Stimulated activated CD8-positive, alpha-beta memory T cell treated with anti-CD3 and anti-CD28 coated beads, Interleukin-15, amount 100 ng/mL, for 4 hours (primary cell): Measurements from ENCODE around the gene YES1.
"Not testable (repeated sequence)": the region's sequence is repeated elsewhere in the genome, so short reads cannot be mapped to it uniquely, and the experiment has no call there.

Source experiments
- DNase-seq, 2 donors: peaks; one replicate each; pipeline ENCODE4 v3.0.0-alpha.2; 2020; ENCODE audit warnings: low read depth in 2 of 2

The YES1 gene

DNA sequence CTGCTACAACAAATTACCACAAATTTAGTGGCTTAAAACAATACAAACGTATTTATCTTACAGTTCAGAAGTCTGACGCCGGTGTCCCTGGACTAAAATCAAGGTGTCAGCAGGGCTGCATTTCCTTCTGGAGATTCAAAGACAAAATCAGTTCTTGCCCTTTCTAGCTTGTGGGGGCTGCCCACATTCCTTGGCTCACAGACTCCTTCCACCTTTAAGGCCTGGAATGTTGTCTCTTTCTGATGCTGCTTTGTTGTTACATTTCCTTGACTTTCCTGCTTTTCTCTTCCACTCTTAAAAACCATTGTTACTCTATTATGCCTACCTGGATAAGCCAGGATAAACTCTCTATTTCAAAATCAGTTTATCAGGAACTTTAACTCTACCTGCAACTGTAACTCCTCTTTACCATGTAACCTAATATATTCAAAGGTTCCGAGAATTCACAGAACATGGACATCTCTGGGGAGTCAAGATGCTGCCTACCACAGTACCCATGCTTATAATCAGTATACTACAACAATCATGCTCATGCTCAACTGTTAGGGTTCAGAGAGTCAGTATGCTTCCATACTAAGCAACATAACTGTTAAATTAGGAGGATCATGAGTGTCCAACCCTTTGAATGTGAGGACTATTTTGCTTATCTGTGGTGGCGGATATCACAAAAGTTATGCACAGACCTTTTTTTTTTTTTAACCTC is 27.4 kb downstream of the YES1 start:
- no peak for DNase-seq

DNA sequence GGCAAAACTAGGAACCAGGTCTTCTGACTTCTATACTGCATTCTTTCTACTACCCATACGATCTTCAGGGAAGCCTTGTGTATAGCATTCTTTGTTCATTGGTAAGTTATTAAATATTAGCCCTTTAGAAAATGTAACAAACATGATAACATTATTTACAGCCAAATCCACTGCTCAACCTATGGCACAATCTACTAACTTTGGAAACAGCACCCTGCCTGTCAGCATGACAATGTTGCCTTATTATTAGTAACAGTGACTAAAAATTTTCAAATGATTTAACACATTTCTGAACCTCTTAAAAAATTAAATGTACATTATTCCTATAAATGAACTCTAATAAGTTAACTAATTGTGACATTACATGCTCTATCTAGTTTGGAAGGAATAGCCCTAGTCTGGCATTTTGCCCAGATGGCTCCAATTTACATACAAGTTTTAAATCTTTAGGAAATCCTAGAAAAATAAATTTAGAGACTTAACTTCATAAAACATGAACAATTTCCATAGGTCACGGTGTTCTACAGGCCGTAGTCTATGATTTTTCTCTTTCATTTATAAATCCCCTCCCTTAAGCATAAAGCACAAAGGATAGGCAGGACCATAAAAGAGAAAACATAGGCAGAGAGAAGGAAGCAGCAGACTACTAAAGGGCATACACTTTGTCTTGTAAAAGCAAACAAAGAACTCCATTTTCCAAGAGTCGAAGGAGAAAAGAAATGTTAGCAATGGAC is 33.7 kb downstream of the YES1 start:
- no peak for DNase-seq

DNA sequence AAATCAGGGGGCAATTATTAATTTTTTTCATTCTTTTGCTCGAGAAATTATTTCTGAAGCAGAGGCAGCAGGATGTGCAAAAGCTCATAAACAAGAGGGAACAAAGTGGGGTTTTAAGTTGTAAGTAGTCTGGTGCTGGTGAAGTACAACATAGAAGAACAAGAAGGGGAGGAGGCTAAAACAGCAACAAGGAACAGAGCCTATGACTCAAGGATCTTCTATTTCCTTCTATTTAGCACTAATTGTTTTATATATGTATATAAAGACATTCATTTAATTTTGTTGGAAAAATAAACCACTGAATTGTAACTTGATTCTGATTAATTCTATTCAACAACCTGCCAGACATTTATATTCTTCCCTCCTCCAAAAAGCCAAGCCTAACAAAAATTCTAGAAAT is 35.0 kb downstream of the YES1 start:
- DNase-seq: no peak

- not testable (repeated sequence) for DNase-seq
These were observed 36.0 kb downstream of the YES1 start for GRCh38 chr18:776044-776443.

GRCh38 chr18:774811-775210 is 37.2 kb downstream of the YES1 start:
- DNase-seq: no peak

DNA sequence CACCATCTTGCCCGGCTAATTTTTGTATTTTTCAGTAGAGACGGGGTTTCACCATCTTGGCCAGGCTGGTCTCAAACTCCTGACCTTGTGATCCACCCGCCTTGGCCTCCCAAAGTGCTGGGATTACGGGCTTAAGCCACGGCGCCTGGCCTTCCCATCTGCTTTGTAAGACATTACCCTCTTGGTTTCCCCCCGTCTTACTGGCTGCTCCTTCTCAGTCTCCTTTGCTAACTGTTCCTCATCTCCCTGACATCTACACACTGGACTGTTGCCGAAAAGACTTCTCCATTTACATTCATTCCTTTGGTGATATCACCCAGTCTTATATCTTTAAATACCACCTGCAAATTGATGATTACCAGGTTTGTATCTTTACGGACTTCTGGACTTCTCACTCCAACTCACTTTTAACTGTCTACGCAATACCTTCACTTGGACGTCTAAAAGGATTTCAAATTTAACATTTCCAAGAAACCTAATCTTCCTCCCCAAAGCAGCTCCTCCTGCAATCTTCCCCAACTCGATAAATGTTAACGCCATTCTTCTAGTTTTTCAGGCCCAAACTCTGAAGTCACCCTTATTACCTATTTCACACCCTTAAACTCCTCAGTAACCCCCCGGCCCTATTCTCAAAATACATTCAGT is 37.9 kb downstream of the YES1 start:
- DNase-seq: no peak

DNA sequence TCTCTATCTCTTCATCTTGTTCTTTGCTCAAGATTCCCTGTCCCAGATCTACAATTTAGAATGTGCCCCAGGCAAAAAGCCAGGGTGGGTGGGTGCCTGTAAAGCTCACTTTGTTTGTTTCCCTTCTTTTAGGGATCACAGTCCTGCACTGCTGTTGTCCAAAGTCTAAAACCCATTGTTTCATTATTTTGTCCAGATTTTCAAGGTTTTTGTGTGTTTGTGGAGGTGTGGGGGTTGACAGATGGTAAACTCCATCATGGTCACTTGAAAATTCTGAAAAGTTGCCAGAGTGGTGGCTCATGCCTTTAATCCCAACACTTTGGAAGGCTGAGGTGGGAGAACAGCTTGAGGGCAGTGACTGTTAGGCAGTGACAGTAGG is 41.5 kb downstream of the YES1 start:
- no peak for DNase-seq

DNA sequence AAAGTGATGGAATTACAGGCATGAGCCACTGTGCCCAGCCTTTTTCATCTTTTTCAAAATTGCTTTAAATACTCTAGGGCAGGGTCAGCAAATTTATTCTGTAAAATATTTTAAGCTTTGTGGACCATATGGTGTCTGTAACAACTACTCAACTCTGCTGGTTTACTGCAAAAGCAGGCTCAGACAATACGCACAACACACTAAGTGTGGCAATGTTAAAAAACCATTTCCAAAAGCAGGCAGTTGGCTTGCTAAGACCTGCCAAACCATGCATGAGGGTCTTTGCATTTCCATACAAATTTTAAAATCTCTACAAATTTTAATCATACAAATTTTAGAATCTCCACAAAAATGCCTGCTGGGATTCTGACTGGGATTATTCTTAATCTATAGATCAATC is 44.1 kb downstream of the YES1 start:
- DNase-seq: no peak

DNA sequence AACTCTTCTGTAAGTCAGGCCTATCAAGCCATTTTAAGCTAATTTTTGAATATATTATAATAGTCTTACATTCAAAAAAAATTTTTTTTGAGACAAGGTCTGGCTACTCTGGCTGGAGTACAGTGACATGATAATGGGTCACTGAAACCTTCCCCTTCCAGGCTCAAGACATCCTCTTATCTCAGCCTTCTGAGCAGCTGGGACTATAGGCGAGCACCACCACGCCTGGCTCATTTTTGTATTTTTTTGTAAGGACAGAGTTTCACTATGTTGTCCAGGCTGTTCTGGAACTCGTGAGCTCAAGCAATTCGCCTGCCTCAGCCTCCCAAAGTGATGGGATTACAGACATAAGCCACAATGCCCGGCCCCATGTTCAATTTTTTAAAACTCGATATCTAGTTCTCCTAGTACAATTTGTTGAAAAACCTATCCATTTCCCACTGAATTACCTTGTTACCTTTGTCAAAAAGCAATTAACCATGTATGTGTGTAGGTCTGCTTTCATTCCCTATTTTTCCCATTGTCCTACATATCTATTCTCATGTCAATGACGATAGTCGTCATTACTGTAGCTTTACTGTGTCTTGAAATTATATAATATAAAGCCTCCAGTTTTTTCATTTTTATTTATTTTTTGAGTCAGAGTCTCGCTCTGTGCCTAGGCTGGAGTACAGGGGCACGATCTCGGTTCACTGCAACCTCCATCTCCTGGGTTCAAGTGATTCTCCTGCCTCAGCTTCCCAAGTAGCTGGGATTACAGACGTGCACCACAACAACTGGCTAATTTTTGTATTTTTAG is 44.8 kb downstream of the YES1 start:
- DNase-seq: no peak

- DNase-seq: no peak
These were observed 45.5 kb downstream of the YES1 start for GRCh38 chr18:766550-766860.

DNA sequence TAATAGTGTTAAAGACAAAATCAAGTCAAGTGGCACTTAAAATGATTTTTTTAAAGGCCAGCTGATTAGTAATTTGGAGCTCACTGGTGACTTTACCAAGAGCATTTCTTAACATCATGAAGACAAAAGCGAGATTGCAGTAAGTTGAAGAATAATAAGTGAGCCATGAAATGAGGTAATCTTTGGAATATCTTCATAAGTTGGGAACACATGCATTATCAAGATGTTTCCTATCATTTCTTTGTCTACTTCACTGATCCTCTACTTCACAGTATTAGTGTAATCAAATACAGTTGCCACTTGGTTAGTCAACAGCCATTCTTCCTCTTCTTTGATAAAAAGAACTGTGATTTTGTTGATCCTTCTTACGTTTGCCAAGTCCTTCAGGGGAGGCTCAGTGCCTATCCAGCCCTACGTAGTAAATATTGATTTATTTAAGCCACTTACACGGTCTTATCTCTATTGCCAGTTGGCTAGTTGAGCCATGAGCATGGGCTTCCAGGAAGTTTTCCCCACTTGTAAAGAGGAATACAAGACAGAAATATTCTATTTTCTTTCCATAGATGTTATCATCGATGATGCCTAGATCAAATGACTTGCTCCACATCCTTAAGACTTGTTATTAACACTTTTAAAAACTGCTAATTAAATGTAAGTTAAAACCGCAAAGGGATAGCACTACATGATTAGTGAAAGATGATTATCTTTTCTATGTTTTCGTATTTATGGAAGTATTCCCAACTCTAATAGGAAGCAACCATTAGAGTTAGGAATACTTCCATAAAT is 46.1 kb downstream of the YES1 start:
- DNase-seq: no peak

DNA sequence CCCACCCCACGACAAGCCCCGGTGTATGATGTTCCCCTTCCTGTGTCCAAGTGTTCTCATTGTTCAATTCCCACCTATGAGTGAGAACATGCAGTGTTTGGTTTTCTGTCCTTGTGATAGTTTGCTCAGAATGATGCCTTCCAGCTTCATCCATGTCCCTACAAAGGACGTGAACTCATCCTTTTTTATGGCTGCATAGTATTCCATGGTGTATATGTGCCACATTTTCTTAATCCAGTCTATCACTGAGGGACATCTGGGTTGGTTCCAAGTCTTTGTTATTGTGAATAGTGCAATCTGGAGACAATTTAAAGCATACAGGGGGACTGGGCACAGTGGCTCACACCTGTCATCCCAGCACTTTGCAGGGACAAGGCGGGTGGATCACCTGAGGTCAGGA is 52.2 kb downstream of the YES1 start:
- not testable (repeated sequence) for DNase-seq

DNA sequence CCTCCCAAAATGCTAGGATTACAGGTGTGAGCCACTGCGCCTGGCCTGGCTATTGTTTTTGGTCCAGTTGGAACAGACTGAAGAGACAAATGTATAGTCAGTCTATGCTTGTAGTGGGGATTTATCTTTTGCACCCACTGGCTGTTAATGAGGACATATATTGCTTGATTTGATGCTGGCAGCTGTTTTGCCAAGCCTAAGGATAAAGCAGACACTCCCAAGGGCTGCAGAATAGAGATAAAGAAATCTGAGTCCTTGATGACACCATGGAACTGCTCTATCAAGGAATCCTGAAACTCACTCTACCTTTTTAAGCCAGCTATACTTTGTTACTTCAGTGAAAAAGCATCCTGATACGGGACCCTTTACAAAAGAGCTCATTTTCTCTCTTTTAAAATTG is 56.5 kb downstream of the YES1 start:
- no peak for DNase-seq

DNA sequence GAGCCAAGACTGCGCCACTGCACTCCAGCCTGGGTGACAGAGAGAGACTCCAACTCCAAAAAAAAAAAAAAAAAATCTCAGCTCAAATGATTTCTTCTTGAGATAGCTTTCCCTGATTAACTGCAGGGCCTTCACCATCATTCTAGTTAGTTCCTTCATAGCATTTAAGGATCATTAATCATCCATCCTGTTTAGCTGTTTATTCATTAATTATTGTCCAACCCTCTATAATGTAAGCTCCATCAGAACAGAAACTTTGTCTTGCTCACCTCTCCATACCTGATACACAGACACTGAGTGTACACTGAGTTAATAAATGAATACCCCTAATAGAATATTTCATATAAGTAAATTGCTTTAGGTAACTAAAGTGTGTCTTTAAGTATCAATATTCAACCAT is 57.4 kb downstream of the YES1 start:
- no peak for DNase-seq

GRCh38 chr18:750456-750855 is 61.6 kb downstream of the YES1 start:
- DNase-seq: no peak

GRCh38 chr18:744832-745597 is 67.0 kb downstream of the YES1 start:
- DNase-seq: no peak

DNA sequence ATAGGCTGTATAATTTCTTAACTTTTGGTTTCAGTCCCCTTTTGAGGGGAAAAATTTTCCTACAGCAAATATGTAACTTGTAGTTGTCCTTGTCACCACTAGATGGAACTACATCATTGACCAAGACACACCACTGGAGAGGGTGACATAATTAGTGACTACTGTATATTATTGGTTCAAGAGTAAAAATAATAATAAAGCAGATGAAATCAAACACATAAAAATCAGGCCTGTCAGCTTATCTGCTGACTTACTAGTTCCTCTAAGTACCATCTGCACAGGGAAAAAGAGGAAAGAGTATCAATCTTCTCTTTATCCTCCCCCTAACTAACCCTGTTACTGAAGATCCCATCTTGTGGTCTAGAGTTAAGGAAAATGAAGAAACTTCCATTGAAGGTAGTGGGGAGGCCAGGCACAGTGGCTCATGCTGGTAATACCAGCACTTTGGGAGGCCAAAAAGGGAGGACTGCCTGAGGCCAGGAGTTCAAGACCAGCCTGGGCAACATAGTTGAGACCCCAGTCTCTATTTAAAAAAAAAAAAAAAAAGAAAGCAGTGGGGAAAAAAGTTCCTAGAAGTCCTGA is 70.0 kb downstream of the YES1 start:
- no peak for DNase-seq

GRCh38 chr18:732371-732770 is 79.7 kb downstream of the YES1 start:
- no peak for DNase-seq

DNA sequence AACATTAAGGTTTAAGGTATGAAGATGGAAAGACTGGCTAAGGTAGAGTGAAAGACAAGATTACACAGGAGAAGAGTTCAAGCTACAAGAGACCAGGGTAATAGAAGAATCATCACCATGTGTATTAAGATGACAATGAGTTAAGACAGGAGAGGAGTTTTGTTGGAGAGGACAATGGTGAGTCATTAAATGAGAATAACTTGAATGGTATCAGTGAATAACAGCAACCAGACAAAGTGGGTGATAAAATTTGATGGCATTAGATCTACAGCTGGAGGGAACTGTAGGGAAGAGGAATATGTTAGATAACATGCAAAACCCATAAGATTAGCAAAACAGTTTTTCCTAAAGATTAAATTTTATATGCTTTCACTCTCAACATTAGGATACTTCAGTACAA is 80.9 kb downstream of the YES1 start:
- no peak for DNase-seq

- DNase-seq: no peak
These were observed 81.3 kb downstream of the YES1 start for GRCh38 chr18:730692-731091.

DNA sequence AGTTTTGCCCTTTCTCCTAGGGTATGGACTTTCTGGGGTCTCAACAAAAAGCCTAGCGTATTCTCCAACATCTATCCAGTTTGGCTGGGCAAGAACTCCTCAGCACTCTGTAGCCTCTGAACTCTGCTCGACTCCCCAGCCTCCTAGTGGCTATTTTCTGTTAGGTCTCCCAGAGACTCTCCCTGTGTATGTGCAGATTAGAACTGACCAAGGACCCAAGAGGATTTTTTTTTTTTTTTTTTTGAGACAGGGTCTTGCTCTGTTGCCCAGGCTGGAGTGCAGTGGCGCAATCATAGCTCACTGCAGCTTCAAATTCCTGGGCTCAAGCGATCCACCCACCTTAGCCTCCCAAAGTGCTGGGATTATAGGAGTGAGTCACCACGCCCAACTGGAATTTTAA is 81.9 kb downstream of the YES1 start:
- DNase-seq: not testable (repeated sequence)
